Measurements from ENCODE around the gene ADGRG1. TPM values are rescaled to one million over a fixed set of nuclear protein-coding genes. Genes with fewer than 3 reads are reported as not detected.

The ADGRG1 gene
- total RNA-seq, 2 donors from 2014 or later: 53.7 to 61.6 TPM

DNA sequence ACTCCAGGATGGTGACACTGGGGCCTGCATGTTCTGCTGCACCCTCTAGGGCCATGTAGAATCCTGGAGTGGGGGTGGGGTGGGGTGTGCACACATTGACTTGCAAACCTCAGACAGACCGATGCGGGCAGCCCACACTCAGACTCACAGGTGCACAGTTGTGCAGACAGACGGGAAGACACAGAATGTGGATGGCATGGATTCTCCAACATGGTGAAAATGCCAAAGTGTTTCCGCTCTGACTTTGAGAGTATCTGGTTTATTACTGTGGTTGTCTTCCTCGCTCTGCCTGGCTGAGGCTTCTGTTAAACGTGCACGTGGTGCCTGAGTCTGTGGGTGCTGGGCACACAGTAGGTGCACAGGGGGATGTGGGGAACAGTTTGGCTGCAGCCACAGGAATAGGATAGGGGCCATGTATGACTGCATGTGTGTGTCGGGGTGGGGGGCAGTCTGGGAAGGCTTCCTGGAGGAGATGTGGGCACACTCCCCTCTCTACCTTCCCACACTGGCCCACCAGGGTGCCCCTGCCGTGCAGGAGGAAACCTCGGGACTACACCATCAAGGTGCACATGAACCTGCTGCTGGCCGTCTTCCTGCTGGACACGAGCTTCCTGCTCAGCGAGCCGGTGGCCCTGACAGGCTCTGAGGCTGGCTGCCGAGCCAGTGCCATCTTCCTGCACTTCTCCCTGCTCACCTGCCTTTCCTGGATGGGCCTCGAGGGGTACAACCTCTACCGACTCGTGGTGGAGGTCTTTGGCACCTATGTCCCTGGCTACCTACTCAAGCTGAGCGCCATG is 30.6 kb downstream of the ADGRG1 start:
- Histone ChIP-seq H3K9me3 (no peaks in the 10 kb centered on the region), H3K36me3 (replicated peaks in 1 of 2; ENCODE audit: insufficient read depth in 1 of 2, low read depth in 2 of 2) (peaks cover 6 to 35% of the 10 kb centered on the region in 2 donors), H3K27me3 (no peaks in the 10 kb centered on the region), H3K4me3 (no peak overlapping the region), H3K4me1 (no peaks in the 10 kb centered on the region), H3K27ac (no peak overlapping the region)
- no peak for TF ChIP-seq POLR2A (IDR thresholded peaks at IDR 0.05)
- TF ChIP-seq, protein P1, sequence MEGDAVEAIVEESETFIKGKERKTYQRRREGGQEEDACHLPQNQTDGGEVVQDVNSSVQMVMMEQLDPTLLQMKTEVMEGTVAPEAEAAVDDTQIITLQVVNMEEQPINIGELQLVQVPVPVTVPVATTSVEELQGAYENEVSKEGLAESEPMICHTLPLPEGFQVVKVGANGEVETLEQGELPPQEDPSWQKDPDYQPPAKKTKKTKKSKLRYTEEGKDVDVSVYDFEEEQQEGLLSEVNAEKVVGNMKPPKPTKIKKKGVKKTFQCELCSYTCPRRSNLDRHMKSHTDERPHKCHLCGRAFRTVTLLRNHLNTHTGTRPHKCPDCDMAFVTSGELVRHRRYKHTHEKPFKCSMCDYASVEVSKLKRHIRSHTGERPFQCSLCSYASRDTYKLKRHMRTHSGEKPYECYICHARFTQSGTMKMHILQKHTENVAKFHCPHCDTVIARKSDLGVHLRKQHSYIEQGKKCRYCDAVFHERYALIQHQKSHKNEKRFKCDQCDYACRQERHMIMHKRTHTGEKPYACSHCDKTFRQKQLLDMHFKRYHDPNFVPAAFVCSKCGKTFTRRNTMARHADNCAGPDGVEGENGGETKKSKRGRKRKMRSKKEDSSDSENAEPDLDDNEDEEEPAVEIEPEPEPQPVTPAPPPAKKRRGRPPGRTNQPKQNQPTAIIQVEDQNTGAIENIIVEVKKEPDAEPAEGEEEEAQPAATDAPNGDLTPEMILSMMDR (IDR thresholded peaks at IDR 0.05): no peak
- ATAC-seq: no peak
- intact Hi-C loops (cut with DNase I): no loop called here
- WGBS, 2 donors: 84% methylated on average over 7 to 19 of the region's 19 CpGs
- no peak for DNase-seq

DNA sequence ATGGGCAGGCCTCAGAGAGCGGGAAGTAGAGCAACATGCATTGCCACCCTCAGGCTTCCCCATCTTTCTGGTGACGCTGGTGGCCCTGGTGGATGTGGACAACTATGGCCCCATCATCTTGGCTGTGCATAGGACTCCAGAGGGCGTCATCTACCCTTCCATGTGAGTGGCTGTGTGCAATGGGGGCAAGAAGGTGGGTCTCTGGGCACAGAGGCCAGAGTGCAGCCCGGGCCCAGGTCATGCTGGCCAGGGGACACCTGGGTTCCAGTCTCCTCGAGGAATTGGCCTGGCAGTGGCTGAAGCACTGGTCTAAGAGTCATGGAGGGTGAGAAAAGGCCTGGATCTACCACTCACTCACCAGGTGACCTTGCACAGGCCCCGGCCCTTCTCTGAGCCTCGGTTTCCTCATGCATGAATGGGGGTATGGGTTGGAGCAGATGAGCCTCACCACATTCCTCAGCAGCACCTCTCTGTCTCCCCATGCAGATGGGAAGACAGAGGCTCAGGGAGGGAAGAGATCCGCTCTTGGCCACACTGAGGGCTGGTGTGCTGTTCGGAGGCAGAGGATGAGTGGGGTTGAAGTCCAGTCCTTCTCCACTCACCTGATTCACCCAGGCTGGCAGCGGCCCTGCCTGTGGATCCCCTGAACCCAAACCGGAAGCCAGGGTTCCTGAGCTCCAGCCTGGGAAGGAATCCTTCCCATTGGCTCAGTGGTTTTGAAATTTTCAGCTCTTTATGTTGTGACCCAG is 32.5 kb downstream of the ADGRG1 start:
- H3K9me3 ChIP-seq: no peaks in the 10 kb centered on the region
- no peaks in the 10 kb centered on the region for H3K27me3 ChIP-seq
- intact Hi-C loops (cut with DNase I): no loop called here
- no peaks in the 10 kb centered on the region for H3K4me1 ChIP-seq
- no peak for DNase-seq
- H3K4me3 ChIP-seq: no peak overlapping the region
- no peak for ATAC-seq
- TF ChIP-seq, protein P1 (IDR thresholded peaks at IDR 0.05): no peak
- TF ChIP-seq POLR2A (IDR thresholded peaks at IDR 0.05): no peak
- no peak overlapping the region for H3K27ac ChIP-seq
- 88 to 94% methylated on average over 7 to 11 of the region's 11 CpGs for WGBS, 2 donors
- H3K36me3 ChIP-seq (replicated peaks in 1 of 2; ENCODE audit: insufficient read depth in 1 of 2, low read depth in 2 of 2): peaks cover 6 to 40% of the 10 kb centered on the region in 2 donors

DNA sequence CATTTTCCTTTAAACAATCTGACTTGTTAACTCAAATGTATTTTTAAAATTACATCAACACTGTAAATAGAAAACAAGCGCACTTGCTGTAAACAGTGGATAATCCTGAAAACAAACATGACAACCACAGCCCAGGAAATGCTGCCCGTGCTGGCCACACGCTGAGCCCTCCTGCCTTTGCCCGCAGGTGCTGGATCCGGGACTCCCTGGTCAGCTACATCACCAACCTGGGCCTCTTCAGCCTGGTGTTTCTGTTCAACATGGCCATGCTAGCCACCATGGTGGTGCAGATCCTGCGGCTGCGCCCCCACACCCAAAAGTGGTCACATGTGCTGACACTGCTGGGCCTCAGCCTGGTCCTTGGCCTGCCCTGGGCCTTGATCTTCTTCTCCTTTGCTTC is 33.1 kb downstream of the ADGRG1 start:
- intact Hi-C loops (cut with DNase I): no loop called here
- no peaks in the 10 kb centered on the region for H3K27me3 ChIP-seq
- no peak overlapping the region for H3K4me3 ChIP-seq
- TF ChIP-seq, protein P1 (IDR thresholded peaks at IDR 0.05): no peak
- no peak for TF ChIP-seq POLR2A (IDR thresholded peaks at IDR 0.05)
- no peak for ATAC-seq
- no peak for DNase-seq
- no peak overlapping the region for H3K27ac ChIP-seq
- no peaks in the 10 kb centered on the region for H3K4me1 ChIP-seq
- 66 to 86% methylated on average over 6 to 7 of the region's 7 CpGs for WGBS, 2 donors
- no peaks in the 10 kb centered on the region for H3K9me3 ChIP-seq
- peaks cover 6 to 40% of the 10 kb centered on the region in 2 donors for H3K36me3 ChIP-seq (replicated peaks in 1 of 2; ENCODE audit: insufficient read depth in 1 of 2, low read depth in 2 of 2)

DNA sequence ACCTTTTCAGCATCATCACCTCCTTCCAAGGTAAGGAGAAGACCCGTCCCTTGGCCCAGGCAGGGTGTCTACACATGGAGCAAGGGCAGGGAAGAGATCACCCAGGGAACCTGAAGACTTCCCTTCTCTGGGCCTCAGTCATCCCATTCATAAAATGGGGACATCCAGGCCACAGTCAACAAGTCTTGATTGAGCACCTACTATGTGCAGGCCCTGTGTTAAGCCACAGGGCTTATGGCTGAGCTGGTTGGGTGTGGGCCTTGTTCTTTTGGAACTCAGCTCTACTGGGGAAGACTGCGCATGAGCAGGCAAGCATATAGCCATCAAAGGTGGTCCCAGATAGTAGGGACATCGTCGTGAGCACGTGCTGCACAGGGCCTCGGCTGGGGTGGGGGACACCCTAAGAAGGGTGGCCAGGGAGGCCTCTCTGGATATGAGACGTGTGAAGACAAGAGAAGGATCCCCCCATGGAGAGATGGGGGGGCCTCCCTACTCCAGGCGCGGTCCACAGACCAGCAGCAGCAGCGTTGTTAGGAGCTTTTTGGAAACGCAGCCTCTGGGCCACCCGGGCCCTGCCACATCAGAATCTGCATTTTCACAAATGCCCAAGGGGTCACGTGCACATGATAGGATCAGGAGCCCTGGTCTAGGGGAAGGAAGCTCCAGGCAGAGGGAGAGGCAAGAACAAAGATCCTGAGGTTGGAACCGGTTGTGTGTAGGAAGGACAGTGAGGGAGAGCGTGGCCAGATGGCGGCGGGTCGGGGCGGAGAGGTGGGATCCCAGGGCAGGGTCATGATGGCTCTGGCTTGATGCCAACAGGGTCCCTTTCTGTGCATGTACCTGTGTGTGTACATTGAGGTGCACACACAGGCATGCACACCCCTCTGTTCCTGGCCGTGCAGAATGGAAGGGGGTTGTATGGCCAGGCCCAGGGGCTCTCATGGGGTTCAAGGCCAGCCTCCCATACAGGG is 33.8 kb downstream of the ADGRG1 start:
- Histone ChIP-seq H3K9me3 (no peaks in the 10 kb centered on the region), H3K36me3 (replicated peaks in 1 of 2; ENCODE audit: insufficient read depth in 1 of 2, low read depth in 2 of 2) (peaks cover 6 to 40% of the 10 kb centered on the region in 2 donors), H3K4me3 (no peak overlapping the region), H3K27ac (no peak overlapping the region), H3K4me1 (no peaks in the 10 kb centered on the region), H3K27me3 (no peaks in the 10 kb centered on the region)
- TF ChIP-seq, protein P1 (IDR thresholded peaks at IDR 0.05): no peak
- no peak for TF ChIP-seq POLR2A (IDR thresholded peaks at IDR 0.05)
- intact Hi-C loops (cut with DNase I): no loop called here
- DNase-seq (no peak), ATAC-seq (no peak)
- WGBS, 2 donors: 88 to 95% methylated on average over 19 to 20 of the region's 20 CpGs
